Gastrocnemius medialis (tissue), 4 donors: ENCODE data around the gene ZBTB20.

Experiments
- POLR2A ChIP-seq, 2 donors: fragments of 450-650 bp; IDR thresholded peaks; one replicate each; pipeline ENCODE4 v1.6.1; 2017; ENCODE audit warnings: antibody characterized with exemption in 2 of 2, mild to moderate bottlenecking in 2 of 2, moderate library complexity in 2 of 2
- TF ChIP-seq, protein P1 (sequence below), 5 experiments: fragments of 450-650 bp in 3 of 5; fragments of 200-600 bp in 2 of 5; sonication (generic) in 2 of 5; IDR thresholded peaks in 4 of 5; conservative IDR thresholded peaks in 1 of 5; 1 replicate in 4 of 5; 2 replicates in 1 of 5; pipeline ENCODE4 v1.5.1; 2016 to 2019; ENCODE audit warnings: antibody characterized with exemption in 5 of 5, mild to moderate bottlenecking in 3 of 5, moderate library complexity in 3 of 5

DNA sequence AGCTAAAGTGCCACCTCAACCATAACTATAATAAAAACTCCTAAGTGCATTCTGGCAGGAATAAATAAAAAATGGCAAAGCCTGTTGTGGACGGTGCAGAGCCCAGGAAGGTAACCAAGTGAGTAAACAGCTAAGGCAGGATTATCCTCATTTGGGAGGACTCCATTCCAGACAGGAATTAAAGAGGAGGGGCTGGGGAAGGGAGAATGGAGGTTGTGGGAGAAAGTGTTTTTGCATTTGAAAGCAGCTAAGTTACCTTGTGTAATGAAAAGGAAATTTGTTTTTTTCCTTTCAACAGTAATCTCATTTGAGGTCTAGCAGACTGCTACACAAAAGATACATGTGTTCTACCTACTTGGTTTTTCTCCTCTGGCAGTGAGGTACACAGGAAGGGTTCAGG lies 604.7 kb downstream of the ZBTB20 start:
- TF ChIP-seq, protein P1, sequence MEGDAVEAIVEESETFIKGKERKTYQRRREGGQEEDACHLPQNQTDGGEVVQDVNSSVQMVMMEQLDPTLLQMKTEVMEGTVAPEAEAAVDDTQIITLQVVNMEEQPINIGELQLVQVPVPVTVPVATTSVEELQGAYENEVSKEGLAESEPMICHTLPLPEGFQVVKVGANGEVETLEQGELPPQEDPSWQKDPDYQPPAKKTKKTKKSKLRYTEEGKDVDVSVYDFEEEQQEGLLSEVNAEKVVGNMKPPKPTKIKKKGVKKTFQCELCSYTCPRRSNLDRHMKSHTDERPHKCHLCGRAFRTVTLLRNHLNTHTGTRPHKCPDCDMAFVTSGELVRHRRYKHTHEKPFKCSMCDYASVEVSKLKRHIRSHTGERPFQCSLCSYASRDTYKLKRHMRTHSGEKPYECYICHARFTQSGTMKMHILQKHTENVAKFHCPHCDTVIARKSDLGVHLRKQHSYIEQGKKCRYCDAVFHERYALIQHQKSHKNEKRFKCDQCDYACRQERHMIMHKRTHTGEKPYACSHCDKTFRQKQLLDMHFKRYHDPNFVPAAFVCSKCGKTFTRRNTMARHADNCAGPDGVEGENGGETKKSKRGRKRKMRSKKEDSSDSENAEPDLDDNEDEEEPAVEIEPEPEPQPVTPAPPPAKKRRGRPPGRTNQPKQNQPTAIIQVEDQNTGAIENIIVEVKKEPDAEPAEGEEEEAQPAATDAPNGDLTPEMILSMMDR (IDR thresholded peaks at IDR 0.05 in 4 of 5, conservative IDR thresholded peaks at IDR 0.05 in 1 of 5), result no peak
- TF ChIP-seq POLR2A (IDR thresholded peaks at IDR 0.05), result no peak
